ENCODE results near the gene LHFPL6. TPM values are rescaled to one million over a fixed set of nuclear protein-coding genes. Genes with fewer than 3 reads are reported as not detected.

Gene LHFPL6
- 2.7 and 4.6 TPM in 2 replicates for total RNA-seq (2014; rRNA removed; shearing (Covaris generic))

GRCh38 chr13:39602614-39603366, at the start of gene LHFPL6:
Gene LHFPL6, minus strand, starts transcription at chr13:39603193.
- DNase-seq = peak; percentile 90
- H3K36me3 ChIP-seq (replicated peaks; ENCODE audit: control insufficient read depth, insufficient read depth, low read length) = no peaks in the 10 kb centered on the region
- H3K27me3 ChIP-seq (ENCODE audit: control insufficient read depth, insufficient read depth, low read length) = peaks cover 18% of the 10 kb centered on the region
- peak within 1 kb of the TSS; percentile 81 for H3K4me3 ChIP-seq (ENCODE audit: insufficient read depth, low read depth, low read length)

- no peaks in the 10 kb centered on the region for H3K36me3 ChIP-seq (replicated peaks; ENCODE audit: control insufficient read depth, insufficient read depth, low read length)
- no peak for DNase-seq
- H3K4me3 ChIP-seq (ENCODE audit: insufficient read depth, low read depth, low read length) = no peak overlapping the region
- H3K27me3 ChIP-seq (ENCODE audit: control insufficient read depth, insufficient read depth, low read length) = no peaks in the 10 kb centered on the region
These were observed 43.1 kb upstream of the LHFPL6 start for GRCh38 chr13:39646122-39646521.

- Histone ChIP-seq H3K4me3 (ENCODE audit: insufficient read depth, low read depth, low read length) (no peak overlapping the region), H3K27me3 (ENCODE audit: control insufficient read depth, insufficient read depth, low read length) (no peaks in the 10 kb centered on the region), H3K36me3 (replicated peaks; ENCODE audit: control insufficient read depth, insufficient read depth, low read length) (no peaks in the 10 kb centered on the region)
- no peak for DNase-seq
These were observed 38.7 kb upstream of the LHFPL6 start for GRCh38 chr13:39641645-39642044.

GRCh38 chr13:39637890-39638289, 34.9 kb upstream of the LHFPL6 start:
- no peaks in the 10 kb centered on the region for H3K27me3 ChIP-seq (ENCODE audit: control insufficient read depth, insufficient read depth, low read length)
- DNase-seq = no peak
- H3K4me3 ChIP-seq (ENCODE audit: insufficient read depth, low read depth, low read length) = no peak overlapping the region
- H3K36me3 ChIP-seq (replicated peaks; ENCODE audit: control insufficient read depth, insufficient read depth, low read length) = no peaks in the 10 kb centered on the region

DNA sequence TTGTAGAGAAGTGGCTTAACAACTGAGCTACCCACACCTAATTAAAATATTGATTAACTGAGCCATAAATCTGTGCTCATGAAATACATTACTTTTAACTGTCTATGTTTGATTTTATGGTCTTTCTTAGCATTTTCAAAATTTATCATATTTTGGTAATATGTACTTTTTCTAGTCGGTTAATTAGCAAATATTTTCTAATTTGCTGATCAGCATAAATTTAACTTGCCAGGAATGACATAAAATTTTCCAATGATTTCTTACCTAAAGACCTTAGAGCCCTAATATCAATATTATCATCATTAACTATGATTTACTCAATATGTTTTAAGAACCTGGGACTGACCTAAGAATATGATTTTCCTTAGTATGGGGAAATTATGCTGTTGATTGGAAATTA, 32.6 kb upstream of the LHFPL6 start:
- Histone ChIP-seq H3K4me3 (ENCODE audit: insufficient read depth, low read depth, low read length) (no peak overlapping the region), H3K27me3 (ENCODE audit: control insufficient read depth, insufficient read depth, low read length) (no peaks in the 10 kb centered on the region), H3K36me3 (replicated peaks; ENCODE audit: control insufficient read depth, insufficient read depth, low read length) (no peaks in the 10 kb centered on the region)
- no peak for DNase-seq

DNA sequence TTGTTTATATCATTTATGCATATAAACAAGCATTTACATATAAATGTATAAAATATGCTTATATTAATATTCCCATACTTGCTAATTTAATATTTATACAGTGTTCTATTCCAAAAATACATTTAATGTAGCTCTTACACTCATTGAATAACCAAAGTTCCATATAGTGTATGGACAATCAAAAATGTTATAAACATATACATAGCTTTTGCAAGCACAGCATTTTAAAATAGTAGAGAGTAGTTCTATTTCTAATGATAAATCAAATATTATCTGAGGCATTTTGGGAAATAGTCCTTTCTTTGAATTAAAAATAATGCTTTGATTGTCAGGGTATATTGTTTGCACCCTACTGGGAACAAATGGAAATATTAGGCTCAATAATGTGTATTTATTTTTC, 30.0 kb upstream of the LHFPL6 start:
- Histone ChIP-seq H3K36me3 (replicated peaks; ENCODE audit: control insufficient read depth, insufficient read depth, low read length) (no peaks in the 10 kb centered on the region), H3K27me3 (ENCODE audit: control insufficient read depth, insufficient read depth, low read length) (no peaks in the 10 kb centered on the region), H3K4me3 (ENCODE audit: insufficient read depth, low read depth, low read length) (no peak overlapping the region)
- DNase-seq = no peak

DNA sequence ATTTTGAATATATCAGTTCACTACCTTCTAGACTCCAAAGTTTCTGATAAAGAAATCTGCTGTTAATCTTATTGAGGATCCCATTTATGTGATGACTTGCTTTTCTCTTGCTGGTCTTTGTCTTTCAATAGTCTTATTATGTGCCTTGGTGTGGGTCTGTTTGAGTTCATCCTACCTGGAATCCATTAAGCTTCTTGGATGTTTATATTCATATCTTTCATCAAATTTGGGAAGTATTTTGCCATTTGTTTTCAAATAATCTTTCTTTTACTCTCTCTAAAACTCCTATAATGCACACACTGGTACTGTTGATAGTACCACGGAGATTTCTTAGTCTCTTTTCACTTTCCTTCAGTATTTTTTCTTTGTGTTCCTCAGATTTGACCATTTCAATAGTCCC, 28.3 kb upstream of the LHFPL6 start:
- no peaks in the 10 kb centered on the region for H3K27me3 ChIP-seq (ENCODE audit: control insufficient read depth, insufficient read depth, low read length)
- no peaks in the 10 kb centered on the region for H3K36me3 ChIP-seq (replicated peaks; ENCODE audit: control insufficient read depth, insufficient read depth, low read length)
- no peak overlapping the region for H3K4me3 ChIP-seq (ENCODE audit: insufficient read depth, low read depth, low read length)
- DNase-seq = no peak

DNA sequence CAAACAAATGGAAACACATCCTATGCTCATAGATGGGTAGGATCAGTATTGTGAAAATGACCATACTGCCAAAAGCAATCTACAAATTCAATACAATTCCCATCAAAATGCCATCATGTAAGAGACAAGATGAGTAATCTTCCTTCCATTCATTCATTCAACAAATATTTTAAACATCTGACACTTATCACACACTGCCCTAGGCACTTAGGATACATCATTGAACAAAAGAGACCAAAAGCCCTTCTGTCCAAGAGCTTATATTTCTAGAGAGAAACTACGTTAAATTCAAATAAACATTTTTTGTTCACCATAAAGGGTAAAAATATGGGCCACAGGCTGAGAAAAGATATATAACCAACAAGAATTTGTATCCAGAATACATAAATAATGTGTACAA, 20.5 kb upstream of the LHFPL6 start:
- H3K4me3 ChIP-seq (ENCODE audit: insufficient read depth, low read depth, low read length) = no peak overlapping the region
- no peak for DNase-seq
- no peaks in the 10 kb centered on the region for H3K36me3 ChIP-seq (replicated peaks; ENCODE audit: control insufficient read depth, insufficient read depth, low read length)
- H3K27me3 ChIP-seq (ENCODE audit: control insufficient read depth, insufficient read depth, low read length) = no peaks in the 10 kb centered on the region

DNA sequence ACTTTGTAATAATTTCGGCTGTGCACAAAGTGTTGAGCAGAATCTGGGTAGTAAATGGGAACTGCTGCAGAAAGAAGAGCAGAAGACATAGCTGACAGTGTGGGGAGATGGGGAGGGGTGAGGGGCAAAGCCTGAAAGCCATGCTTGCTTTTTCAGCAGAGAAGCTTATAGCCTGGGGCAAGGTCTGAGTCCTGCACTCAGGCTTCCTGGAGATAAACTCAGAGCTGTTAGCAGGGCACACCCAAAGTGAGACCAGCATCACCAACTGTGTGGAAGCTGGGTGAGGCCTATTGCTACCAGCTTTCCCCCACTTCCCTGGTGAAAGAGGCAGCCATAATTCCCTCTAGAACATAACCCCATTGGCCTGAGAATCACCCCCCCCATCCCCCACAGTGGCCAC, 15.6 kb upstream of the LHFPL6 start:
- no peak overlapping the region for H3K4me3 ChIP-seq (ENCODE audit: insufficient read depth, low read depth, low read length)
- no peaks in the 10 kb centered on the region for H3K27me3 ChIP-seq (ENCODE audit: control insufficient read depth, insufficient read depth, low read length)
- H3K36me3 ChIP-seq (replicated peaks; ENCODE audit: control insufficient read depth, insufficient read depth, low read length) = no peaks in the 10 kb centered on the region
- no peak for DNase-seq

- DNase-seq = peak; percentile 64
- Histone ChIP-seq H3K36me3 (replicated peaks; ENCODE audit: control insufficient read depth, insufficient read depth, low read length) (no peaks in the 10 kb centered on the region), H3K4me3 (ENCODE audit: insufficient read depth, low read depth, low read length) (no peak overlapping the region)
These were observed 13.2 kb upstream of the LHFPL6 start for GRCh38 chr13:39616087-39616694.

DNA sequence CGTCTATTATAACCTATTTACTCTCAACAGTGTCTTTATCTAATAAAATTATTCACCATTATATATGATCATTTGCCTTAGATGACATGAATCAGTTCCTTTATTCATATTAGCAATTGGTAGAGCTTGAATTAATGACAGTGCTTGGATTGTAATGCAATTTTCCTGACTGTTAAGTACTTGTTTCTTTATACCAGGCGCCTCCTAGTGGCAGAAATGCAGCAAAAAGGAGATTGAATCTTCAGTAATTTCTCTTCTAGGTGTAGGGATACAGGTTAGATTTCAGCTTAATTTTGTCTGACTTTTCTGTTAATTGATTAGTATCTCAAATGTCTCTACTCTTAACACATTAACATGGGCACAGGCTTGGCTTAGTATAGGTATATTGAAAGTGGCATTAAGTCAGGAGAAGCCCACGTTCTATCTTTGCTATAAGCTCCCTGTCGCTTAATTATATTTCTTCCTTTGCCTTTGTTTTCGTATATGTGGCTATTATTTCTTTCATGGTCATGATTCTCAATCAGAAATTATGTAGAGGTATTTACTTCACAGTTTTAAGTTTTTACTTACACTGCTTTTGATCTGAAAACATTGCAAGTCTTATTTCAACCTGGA, 9.1 kb upstream of the LHFPL6 start:
- Histone ChIP-seq H3K4me3 (ENCODE audit: insufficient read depth, low read depth, low read length) (no peak overlapping the region), H3K36me3 (replicated peaks; ENCODE audit: control insufficient read depth, insufficient read depth, low read length) (no peaks in the 10 kb centered on the region), H3K27me3 (ENCODE audit: control insufficient read depth, insufficient read depth, low read length) (peaks cover 2% of the 10 kb centered on the region; the same call in 1 of the 2 replicates)
- peak; percentile 58 for DNase-seq

More at GRCh38 chr13:39616087-39616694, 13.2 kb upstream of the LHFPL6 start:
- H3K27me3 ChIP-seq (ENCODE audit: control insufficient read depth, insufficient read depth, low read length) = no peaks in the 10 kb centered on the region

- Histone ChIP-seq H3K36me3 (replicated peaks; ENCODE audit: control insufficient read depth, insufficient read depth, low read length) (no peaks in the 10 kb centered on the region), H3K4me3 (ENCODE audit: insufficient read depth, low read depth, low read length) (no peak overlapping the region), H3K27me3 (ENCODE audit: control insufficient read depth, insufficient read depth, low read length) (peaks cover 14% of the 10 kb centered on the region)
- no peak for DNase-seq
These were observed 4.9 kb upstream of the LHFPL6 start for GRCh38 chr13:39607876-39608275.

GRCh38 chr13:39605677-39606320, 2.8 kb upstream of the LHFPL6 start:
- DNase-seq = no peak
- H3K36me3 ChIP-seq (replicated peaks; ENCODE audit: control insufficient read depth, insufficient read depth, low read length) = no peaks in the 10 kb centered on the region

DNA sequence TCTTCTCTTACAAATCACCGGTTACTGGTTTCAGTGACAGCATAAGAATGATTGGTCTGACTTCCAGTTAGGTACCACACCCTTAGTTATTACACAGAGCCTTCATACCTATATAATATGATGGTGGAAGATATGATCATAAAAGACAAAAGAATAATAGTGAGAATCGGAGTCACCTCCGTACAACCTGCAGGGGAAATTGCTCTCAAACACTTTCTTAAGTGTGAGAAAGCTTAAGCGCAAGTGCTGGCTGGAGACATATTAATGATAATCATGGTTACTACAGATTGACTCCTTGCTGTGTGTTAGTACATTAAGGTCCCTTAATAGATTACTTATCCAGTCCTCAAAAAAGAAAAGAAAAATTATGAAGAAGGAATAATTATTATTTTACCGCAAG, 1.8 kb upstream of the LHFPL6 start:
- Histone ChIP-seq H3K36me3 (replicated peaks; ENCODE audit: control insufficient read depth, insufficient read depth, low read length) (no peaks in the 10 kb centered on the region), H3K4me3 (ENCODE audit: insufficient read depth, low read depth, low read length) (no peak overlapping the region), H3K27me3 (ENCODE audit: control insufficient read depth, insufficient read depth, low read length) (peaks cover 20% of the 10 kb centered on the region)
- DNase-seq = no peak

More at GRCh38 chr13:39605677-39606320, 2.8 kb upstream of the LHFPL6 start:
- Histone ChIP-seq H3K4me3 (ENCODE audit: insufficient read depth, low read depth, low read length) (no peak overlapping the region), H3K27me3 (ENCODE audit: control insufficient read depth, insufficient read depth, low read length) (peaks cover 20% of the 10 kb centered on the region)
